ENCODE results near the gene FKBP2. TPM values are rescaled to one million over a fixed set of nuclear protein-coding genes. Genes with fewer than 3 reads are reported as not detected.

Gene FKBP2
- total and polyA plus RNA-seq, 2 of the 13 experiments (the other 11 are each of a cell fraction or from before 2014, with no cell fraction given) = 30.1 to 53.3 TPM

DNA sequence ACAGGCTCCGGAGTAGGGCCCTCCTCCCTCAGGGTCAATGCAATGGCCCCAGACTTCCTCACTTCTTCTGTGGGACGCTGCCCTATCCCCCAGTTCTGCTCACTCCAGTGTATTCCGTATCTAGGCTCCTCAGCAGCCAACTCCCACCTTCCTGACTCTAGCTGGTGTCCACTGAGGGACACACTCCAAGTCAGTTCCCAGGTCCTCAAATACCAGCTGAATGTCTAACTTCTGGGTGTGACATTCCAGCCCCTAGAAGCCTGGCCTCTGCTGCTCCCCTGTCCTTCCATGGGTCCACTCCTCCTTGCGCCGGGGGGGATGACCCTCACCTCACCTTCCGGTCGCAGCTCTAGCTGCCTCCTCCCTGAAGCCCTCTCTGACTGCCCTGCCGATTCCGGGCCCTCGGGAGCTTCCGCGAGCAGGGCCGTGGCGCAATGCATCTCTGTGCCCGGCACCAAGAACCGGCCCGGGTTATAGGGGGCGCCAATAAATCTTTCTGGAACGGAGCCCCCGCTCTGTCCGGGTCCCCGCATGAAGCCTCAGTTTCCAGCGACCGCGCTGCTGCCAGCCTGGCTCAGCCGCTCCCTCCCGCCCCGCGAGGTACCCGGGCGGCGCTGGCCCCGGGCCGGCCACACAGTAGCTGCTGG, 28.1 kb downstream of the FKBP2 start (continued):
- TF ChIP-seq, protein P1, sequence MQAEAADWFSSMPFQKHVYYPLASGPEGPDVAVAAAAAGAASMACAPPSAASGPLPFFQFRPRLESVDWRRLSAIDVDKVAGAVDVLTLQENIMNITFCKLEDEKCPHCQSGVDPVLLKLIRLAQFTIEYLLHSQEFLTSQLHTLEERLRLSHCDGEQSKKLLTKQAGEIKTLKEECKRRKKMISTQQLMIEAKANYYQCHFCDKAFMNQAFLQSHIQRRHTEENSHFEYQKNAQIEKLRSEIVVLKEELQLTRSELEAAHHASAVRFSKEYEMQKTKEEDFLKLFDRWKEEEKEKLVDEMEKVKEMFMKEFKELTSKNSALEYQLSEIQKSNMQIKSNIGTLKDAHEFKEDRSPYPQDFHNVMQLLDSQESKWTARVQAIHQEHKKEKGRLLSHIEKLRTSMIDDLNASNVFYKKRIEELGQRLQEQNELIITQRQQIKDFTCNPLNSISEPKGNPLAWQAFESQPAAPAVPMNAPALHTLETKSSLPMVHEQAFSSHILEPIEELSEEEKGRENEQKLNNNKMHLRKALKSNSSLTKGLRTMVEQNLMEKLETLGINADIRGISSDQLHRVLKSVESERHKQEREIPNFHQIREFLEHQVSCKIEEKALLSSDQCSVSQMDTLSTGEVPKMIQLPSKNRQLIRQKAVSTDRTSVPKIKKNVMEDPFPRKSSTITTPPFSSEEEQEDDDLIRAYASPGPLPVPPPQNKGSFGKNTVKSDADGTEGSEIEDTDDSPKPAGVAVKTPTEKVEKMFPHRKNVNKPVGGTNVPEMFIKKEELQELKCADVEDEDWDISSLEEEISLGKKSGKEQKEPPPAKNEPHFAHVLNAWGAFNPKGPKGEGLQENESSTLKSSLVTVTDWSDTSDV (CRISPR knock-in tag; IDR thresholded peaks at IDR 0.05) = no peak
- TF ChIP-seq ZNF574 (CRISPR knock-in tag; IDR thresholded peaks at IDR 0.05) = no peak
- no peak for TF ChIP-seq ARNT (IDR thresholded peaks at IDR 0.05)
- no peak; the same call in 1 of the 2 replicates for TF ChIP-seq CAMTA2 (CRISPR knock-in tag; IDR thresholded peaks at IDR 0.05; ENCODE audit: borderline replicate concordance)
- no peak for TF ChIP-seq ZBTB25 (CRISPR knock-in tag; IDR thresholded peaks at IDR 0.05)
- no peak; the same call in 1 of the 2 replicates for TF ChIP-seq ATF7-NPFF (CRISPR knock-in tag; IDR thresholded peaks at IDR 0.05; ENCODE audit: low read depth)
- no peak for TF ChIP-seq ZNF703 (CRISPR knock-in tag; IDR thresholded peaks at IDR 0.05; ENCODE audit: borderline replicate concordance)
- TF ChIP-seq ZNF704 (CRISPR knock-in tag; IDR thresholded peaks at IDR 0.05; ENCODE audit: borderline replicate concordance) = no peak
- no peak for TF ChIP-seq SOX6 (IDR thresholded peaks at IDR 0.05)
- no peak for TF ChIP-seq SOX6 (CRISPR knock-in tag; IDR thresholded peaks at IDR 0.05)
- TF ChIP-seq ZNF280B (CRISPR knock-in tag; IDR thresholded peaks at IDR 0.05; ENCODE audit: borderline replicate concordance) = no peak
- TF ChIP-seq SRSF4 (IDR thresholded peaks at IDR 0.05; ENCODE audit: low read depth, low read length, poor library complexity, severe bottlenecking) = no peak
- TF ChIP-seq MAZ (IDR thresholded peaks at IDR 0.05; ENCODE audit: borderline replicate concordance, low read depth, low read length) = peak; percentile 51; the same call in 1 of the 2 replicates
- TF ChIP-seq MAZ (CRISPR knock-in tag; IDR thresholded peaks at IDR 0.05; ENCODE audit: low read depth) = no peak; the same call in 1 of the 2 replicates
- no peak for TF ChIP-seq USF2 (IDR thresholded peaks at IDR 0.05; ENCODE audit: low read depth, low read length)
- TF ChIP-seq USF2 (CRISPR knock-in tag; IDR thresholded peaks at IDR 0.05; ENCODE audit: borderline replicate concordance) = no peak
- no peak for TF ChIP-seq ZNF451 (CRISPR knock-in tag; IDR thresholded peaks at IDR 0.05)

All from HepG2 (cell line).